ENCODE data around the gene CHD9.

Gene CHD9

DNA sequence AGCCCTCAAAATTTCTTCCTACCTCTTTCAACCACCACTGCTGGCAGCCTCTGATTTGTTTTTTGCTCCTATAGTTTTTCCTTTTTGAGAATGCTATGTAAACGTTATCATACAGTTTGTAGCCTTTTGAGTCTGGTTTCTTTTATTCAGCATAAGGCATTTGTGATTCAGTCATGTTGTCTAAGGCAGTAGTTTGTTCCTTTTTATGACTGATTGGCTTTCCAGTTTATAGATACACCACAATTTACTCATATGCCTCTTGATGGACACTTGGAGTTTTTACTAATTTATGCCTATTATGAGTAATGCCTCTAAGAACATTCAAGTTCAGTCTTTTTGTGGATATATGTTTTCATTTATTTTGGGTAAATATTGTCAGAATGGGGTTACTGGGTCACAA, 136.6 kb downstream of the CHD9 start:
- H3K4me3 ChIP-seq (ENCODE audit: low read depth, low read length) = no peak overlapping the region

DNA sequence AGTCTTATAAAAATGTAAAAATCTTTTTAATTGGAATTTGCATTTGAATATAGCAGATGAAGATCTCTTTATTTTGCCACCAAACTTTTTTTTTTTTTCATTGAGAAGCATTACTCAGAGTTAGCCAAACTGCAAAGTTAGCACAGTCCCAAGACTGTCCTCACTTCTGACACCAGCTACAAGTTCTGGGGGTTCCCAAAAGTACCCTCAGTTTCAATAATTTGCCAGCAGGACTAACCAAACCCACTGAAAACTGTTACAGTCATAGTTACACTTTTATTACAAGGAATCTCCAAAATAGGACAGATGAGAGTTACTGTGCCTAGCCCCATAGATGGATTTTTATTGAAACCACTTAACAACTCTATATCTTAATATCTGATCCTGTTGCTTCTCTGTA, 144.1 kb downstream of the CHD9 start:
- H3K4me3 ChIP-seq (ENCODE audit: low read depth, low read length) = no peak overlapping the region

DNA sequence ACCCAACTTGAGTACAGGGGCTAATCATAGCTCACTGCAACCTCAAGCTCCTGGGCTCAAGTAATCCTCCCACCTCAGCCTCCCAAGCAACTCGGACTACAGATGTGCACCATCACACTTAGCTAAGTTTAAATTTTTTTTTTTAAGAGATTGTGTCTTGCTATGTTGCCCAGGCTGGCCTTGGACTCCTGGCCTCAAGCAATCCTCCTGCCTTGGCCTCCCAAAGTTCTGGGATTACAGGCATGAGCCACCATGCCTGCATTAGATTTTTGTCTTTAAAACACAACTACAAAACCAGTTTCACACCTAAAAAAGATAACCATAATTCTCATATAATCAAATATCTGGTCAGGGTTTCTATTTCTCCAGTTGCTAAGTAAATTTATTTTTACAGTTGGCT, 147.1 kb downstream of the CHD9 start:
- H3K4me3 ChIP-seq (ENCODE audit: low read depth, low read length) = no peak overlapping the region

DNA sequence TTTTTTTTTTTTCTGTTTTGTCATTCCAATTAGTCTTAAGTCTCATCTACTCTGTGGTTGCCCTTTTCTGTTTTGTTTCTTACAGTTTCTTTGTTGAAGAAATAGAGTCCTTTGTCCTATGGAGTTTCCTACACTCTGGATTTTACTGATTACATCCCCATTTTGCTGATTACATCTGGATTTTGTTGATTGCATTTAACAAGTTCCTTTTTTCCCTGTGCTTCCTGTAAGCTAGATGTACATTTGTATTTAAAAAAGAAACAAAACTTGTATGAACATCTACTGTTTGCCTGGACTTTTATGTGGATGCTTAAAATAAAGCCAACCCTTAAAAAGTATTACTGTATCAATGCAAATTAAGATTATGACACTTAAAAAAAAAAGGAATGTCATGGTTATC, 147.6 kb downstream of the CHD9 start:
- H3K4me3 ChIP-seq (ENCODE audit: low read depth, low read length) = no peak overlapping the region

DNA sequence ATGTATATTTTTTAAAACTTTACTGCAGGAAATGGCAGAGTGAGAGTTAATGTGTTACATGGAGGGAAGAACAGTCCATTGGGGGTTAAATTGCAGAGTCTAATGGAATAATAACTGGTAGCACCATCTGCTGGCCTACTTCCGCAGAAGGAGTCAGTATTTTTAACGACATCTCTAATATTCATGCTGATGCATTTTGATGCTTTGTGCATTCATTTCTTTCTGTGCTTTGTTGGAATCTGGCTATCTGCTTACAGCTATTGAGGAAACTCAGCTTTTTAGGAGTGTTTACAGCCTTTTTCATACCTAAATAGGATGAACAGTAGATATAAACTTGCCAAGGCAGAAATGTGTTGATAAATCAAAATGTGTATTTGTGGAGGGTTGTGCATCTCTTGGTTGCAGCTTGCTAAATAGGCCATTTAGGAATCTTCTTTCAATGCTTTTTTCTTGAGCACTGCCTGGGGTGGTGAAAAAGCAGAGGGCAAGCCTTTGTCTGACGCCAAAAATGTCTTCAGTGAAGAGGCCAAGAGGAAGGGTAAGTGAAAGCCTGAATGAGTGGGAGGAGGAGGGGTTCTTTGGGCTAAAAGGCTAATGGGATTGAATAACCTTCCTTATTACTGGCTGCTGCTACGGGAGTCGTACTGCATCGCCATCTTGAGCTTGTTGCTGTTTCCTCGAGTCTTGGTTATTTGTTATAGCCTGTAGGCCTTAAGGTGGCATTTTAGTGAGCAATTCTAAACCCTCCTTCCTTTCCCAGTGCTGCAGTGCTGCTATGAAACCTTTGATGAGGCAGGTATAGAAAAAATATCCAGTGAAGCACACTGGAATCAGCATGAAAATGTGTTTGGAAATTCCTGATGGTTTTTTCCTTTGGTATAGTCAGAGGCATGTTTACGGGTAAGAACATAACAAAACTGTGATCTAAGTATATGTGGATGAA, 153.3 kb downstream of the CHD9 start:
- H3K4me3 ChIP-seq (ENCODE audit: low read depth, low read length) = peak overlapping the region; percentile 42

DNA sequence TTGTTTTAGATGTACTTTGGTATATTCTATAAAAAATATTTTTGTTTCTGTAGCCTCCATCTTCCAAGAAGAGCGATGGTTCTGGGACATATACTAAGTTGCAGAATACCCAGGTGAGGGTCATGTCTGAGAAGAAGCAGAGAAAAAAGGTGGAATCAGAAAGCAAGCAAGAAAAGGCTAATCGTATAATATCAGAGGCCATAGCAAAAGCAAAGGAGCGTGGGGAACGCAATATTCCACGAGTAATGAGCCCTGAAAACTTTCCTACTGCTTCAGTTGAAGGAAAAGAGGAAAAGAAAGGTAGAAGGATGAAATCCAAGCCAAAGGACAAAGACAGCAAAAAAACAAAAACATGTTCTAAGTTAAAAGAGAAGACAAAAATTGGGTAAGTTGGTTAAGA, 154.6 kb downstream of the CHD9 start:
- H3K4me3 ChIP-seq (ENCODE audit: low read depth, low read length) = peak overlapping the region; percentile 42

DNA sequence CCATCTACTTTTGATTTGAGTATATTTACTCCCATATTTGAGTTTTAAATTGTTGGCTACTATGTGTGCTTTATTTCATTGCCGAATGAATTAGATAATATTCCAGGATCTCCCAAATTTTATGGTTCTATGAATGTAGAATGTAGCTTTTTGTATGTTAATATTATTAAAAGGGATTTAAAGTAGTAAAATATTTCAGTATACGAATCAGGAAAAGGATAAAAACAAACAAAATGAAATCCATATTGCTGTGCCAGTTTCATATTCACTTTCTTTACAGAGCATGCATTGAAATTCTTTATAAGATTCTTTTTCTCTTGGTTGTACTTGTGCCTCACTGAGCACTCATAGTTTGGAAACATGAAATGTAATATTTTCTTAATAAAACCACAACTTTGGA, 155.1 kb downstream of the CHD9 start:
- H3K4me3 ChIP-seq (ENCODE audit: low read depth, low read length) = peak overlapping the region; percentile 42

DNA sequence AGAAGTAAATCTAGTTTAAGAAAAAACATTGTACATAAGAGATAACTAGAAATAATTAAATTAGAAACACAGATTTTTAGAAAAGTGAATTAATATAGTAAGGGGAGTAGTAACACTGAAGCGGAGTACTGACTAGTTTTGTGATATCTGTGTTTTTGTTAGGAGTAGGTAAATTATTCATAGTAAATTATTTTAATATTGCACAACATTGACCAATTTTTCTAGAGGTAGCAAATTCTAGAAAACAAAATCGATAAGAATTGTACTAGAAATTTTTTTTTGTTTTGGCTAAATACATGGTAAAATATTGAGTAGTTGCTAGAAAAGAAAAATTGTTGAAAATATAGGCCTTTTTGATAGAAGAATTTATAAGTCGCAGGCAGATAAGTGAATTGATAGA, 156.5 kb downstream of the CHD9 start:
- no peak overlapping the region for H3K4me3 ChIP-seq (ENCODE audit: low read depth, low read length)

DNA sequence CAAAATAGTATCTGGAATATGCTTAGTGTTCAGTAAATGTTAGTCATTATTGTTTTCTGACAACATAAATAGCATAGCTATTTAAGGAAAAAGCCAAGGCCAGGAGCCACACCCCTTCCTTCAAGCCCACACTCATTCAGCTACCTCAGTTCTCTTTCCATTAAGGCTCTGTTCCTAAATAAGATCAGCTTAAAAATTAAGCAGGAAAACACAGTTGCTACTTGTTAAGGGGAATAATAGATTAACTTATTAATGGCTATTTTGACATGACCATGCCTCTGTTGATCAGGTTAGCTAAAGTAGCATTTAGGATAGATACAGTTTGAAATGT, 158.1 kb downstream of the CHD9 start:
- H3K4me3 ChIP-seq (ENCODE audit: low read depth, low read length) = no peak overlapping the region

DNA sequence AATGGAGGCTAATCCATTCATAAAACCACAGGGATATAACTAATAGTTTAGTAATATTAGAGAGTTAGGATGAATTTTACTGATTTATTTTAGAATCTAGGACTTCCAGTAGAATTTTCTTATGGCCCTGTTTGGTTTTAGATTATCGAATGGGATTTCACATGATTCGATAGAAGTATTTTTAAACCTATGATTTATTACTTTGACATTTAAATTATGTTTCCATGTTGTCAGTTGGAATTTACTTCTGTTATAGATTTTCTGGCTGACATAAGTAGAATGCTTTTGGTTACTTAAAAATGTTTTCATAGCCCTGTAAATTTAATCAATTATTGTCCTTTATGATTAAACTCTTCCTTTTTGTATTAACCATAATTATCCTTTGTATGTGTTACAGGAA, 158.8 kb downstream of the CHD9 start:
- no peak overlapping the region for H3K4me3 ChIP-seq (ENCODE audit: low read depth, low read length)

DNA sequence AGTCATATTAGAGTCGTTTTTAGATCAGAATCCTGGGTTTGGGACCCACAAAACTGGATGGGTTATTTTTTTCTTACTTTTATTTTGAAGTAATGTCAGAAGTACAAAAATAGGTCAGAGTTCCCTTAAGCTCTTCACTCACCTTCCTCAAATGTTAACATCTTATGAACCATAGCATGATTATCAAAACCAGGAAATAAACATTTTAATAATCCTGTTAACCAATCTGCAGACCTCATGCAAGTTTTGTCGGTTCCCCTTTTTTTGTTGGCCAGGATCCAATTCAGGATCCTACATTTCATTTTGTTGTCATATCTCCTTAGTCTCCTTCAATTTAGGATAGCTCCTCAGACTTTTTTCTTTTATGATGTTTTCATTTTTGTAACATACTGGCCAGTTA, 162.0 kb downstream of the CHD9 start:
- H3K4me3 ChIP-seq (ENCODE audit: low read depth, low read length) = no peak overlapping the region

DNA sequence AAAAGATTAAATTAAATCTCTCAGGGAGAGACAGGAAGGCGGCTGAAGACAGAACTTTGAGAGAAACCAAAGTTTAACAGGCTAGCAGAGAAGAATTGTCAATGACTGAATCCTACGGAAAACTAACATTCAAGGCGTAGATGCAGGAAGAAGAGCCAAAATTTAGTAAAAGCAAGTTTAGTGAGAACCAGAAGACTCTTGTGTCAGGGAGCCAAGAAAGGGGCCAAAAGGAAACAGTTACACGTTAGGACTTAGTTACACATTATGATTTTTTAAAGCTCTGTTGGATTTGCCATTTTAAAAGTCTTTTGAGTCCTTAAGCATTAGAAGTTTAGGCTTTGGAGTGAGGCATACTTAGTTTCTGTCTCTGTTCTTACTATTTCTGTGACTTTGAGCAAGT, 164.6 kb downstream of the CHD9 start:
- no peak overlapping the region for H3K4me3 ChIP-seq (ENCODE audit: low read depth, low read length)

DNA sequence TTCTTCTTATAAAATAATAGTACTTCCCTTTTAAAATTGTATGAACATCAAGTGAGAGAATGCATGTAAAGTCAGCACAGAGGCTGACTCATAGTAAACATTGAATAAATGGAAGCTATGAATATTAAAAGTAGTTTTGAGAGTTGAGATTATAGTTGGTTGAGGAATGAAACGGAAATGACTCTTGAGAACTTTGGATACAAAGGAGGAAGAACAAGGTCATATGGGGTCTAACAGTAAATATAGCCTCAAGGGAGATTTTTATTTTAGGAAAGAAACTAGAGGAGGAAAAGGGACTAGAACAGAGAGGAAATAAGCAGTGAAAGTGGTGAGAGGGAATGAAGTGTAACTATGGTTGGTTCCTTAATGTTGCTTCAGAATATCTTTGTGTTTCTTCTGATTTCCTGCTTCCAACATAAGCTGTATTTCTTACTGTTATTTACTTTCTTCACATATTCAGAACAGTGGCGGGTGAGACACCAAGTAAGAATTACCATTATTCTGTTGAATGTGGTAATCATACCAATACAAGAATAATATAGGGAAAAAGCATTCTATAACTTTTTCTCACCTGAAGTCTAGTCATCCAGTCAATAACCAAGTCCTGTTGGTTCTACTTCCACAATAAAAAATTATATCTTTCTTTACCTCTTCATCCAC, 165.1 kb downstream of the CHD9 start:
- no peak overlapping the region for H3K4me3 ChIP-seq (ENCODE audit: low read depth, low read length)

DNA sequence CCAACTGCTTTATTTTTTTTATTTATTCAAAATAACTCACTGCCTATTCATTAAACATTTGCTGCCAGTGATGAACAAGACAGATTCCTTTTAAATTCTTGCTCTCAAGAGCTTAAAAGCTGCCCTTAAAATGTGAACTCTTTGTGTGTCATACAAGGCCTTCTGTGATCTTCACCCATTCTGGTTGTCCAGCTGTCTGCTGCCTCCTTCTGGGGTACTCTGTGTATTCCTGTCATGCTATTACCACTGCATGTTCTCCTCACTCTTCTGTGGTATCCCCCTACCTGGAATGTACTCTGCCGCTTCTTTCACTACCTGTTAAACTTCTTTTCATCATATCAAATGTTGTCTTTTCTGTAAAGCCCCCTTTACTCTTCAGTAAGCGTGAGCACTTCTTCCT, 165.8 kb downstream of the CHD9 start:
- H3K4me3 ChIP-seq (ENCODE audit: low read depth, low read length) = no peak overlapping the region

DNA sequence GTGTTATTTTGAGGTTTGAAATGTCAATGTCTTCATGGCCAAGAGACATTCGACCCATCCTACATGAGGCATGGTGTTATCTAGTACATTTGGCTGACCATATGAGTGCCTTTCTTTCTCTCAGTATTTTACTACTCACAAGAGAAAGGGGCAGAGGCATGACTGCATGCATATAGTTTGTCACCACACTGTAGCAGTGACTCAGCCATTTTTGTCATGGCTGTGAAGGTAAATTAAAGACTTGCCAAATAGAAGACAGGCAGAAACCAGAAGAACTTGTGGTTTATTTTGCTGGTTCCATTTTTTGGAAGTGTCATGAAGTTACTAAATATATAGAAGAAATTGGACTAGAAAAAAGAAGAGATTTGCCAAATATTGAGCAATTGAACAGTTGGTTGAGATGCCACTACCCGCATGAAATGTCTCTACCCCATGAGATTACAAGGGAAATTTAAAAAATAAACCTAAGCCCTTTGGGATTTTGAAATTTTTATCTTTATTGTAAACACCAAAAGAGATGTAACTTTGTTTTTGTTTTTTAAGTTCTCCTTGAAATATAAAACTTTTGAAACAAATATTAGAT, 170.3 kb downstream of the CHD9 start:
- H3K4me3 ChIP-seq (ENCODE audit: low read depth, low read length) = no peak overlapping the region

DNA sequence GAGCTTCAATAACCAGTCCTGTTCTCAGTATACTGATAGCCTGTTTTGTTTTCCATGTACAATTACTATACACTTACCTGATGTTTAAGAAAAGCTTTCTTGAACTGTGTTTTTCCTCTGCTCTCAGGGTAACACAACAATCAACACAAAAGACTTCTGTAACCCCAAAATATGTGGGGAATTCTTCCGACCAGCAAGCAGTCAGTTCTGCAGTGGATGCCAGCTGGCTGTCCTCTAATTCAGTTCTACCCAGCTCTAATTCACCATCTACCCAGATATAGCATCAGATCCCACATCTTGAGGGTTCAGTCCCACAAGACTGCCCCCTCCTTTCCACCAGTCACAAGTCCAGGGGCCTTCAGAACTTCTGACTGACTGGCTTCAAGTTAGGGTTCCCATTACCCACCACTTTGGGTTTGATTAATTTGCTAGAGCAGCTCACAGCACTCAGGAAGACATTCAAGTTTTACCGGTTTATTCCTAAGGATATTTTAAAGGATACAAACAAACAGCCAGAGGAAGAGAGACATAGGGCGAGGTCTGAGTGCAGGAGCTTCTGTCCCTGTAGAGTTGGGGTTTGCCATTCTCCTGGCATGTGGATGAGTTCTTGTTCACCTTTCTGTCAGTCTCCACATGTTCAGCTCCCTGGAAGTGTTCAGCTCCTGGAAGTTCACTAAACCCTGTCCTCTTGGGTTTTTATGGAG, 178.2 kb downstream of the CHD9 start:
- no peak overlapping the region for H3K4me3 ChIP-seq (ENCODE audit: low read depth, low read length)

DNA sequence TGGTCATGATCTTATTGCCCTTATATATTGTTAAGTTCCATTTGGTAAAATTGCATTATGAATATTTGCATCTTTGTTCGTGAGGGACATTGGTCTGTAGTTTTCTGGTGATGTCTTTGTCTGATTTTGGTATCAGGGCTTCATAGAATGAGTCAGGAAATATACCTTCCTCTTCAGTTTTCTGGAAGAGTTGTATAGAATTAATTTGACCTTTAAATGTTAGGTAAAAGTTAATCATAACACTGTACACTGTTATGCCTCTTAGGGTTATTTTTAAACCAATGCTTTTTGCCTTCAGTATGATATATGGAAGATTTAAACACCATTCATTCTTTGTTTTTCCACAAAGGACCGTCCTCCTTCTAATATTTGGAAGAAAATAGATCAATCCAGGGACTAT, 180.0 kb downstream of the CHD9 start:
- H3K4me3 ChIP-seq (ENCODE audit: low read depth, low read length) = no peak overlapping the region

DNA sequence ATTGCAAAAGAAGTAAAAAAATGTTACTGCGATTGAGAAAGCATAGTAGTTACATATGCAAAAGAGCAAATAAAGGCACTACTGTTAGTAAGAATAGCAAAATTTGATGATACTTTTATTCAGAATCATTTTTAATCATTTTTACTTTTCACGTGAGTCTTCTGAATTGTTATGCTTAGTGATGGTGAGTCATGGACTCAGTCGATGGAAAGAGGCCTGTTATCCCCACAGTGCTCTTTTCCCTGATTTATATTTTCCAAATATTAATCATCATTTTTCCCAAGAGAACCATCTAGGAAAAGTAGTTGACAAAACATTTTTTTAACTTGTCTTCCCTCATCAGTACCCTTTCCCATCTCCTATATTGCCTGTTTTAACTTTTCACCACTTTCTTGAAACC, 181.1 kb downstream of the CHD9 start:
- no peak overlapping the region for H3K4me3 ChIP-seq (ENCODE audit: low read depth, low read length)

DNA sequence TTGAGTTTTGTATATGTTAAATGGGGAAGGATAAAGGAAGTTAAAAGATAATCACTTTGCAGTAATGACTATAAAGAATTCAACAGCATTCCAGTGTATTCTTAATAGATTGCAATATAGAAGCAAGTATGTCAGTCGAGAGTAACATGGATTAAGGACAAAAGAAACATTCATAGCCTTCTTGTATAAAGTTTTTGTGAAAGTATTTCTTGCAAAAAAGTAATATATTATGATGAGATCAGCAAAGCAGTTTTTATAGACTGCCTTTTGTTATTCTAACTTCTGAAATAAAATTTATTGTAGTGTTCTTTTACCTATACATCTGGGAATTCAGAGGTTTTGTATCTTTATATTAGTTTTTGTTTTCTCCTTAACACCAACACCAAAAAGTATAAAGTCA, 194.5 kb downstream of the CHD9 start:
- no peak overlapping the region for H3K4me3 ChIP-seq (ENCODE audit: low read depth, low read length)

DNA sequence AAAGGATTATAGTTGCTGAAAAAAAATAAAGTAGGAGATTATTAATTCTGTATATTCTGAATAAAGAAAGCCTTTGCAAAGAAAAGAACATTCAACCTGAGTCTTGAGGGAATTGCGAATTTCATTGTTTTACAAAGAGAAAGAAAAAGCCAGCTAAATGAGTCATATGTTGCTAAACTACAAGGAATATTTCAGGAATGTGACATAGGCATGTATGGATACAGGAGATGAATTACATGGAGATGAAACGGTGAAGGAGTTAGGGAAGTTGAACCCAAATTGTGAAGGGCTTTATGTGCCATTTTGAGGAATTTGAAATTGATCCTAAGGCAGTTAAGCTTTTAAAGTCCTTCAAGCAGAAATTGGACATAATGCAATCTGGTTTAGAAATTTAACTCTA, 202.2 kb downstream of the CHD9 start:
- H3K4me3 ChIP-seq (ENCODE audit: low read depth, low read length) = no peak overlapping the region

DNA sequence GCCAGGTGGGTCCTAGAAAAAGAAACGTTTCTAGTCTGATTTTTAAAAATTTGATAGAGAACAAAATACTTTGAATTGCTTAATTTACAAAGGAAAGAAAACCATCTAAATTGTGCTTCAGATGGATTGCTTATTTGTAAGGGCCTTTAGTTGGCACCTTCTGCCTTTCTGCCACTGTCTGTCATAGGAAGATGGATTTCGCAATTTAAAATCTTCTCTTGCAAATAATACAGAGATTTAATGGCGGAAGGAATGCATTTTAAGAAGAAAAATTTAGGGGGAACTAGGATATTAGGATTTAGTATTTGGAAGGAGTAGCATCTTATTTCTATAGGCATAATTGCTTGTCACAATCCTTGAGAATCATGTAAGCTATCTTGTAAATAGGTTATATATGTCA, 204.0 kb downstream of the CHD9 start:
- H3K4me3 ChIP-seq (ENCODE audit: low read depth, low read length) = no peak overlapping the region

DNA sequence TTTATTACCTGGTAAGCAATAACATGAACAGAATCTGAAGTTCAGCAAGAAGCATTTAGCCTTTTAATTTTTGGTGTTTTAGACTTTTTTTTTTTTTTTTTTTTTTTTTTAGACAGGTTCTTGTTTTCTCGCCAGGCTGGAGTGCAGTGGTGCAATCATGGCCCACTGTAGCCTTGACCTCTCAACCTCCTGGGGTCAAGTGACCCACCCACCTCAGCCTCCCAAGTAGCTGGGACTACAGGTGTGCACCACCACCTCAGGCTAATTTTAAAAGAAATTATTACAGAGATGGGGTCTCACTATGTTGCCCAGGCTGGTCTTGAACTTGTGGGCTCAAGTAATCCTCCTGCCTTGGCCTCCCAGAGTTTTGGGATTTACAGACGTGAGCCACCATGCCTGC, 206.5 kb downstream of the CHD9 start:
- no peak overlapping the region for H3K4me3 ChIP-seq (ENCODE audit: low read depth, low read length)
